Mesothelial cell of epicardium (in vitro differentiated cells): Measurements from ENCODE around the gene CHI3L1. TPM values are rescaled to one million over a fixed set of nuclear protein-coding genes. Genes with fewer than 3 reads are reported as not detected.

Source experiments
- DNase-seq, 2 experiments: peaks; one replicate each; pipeline ENCODE4 v3.0.0; 2021; ENCODE audit warnings: low spot score in 2 of 2; ENCODE audit not compliant: unreplicated experiment in 2 of 2
- H3K27ac Mint-ChIP-seq: 2 replicates; pipeline ENCODE4 v1.8.0; 2021; ENCODE audit warnings: mixed read lengths
- H3K27me3 Mint-ChIP-seq: 2 replicates; pipeline ENCODE4 v1.8.0; 2021; ENCODE audit warnings: low read depth, mixed read lengths
- H3K36me3 Mint-ChIP-seq: 2 replicates; pipeline ENCODE4 v1.8.0; 2021; ENCODE audit warnings: mixed read lengths
- H3K4me1 Mint-ChIP-seq: 2 replicates; pipeline ENCODE4 v1.8.0; 2021; ENCODE audit warnings: mixed read lengths
- H3K4me3 Mint-ChIP-seq: 2 replicates; pipeline ENCODE4 v1.8.0; 2021; ENCODE audit warnings: mild to moderate bottlenecking, moderate library complexity, mixed read lengths
- H3K9me3 Mint-ChIP-seq: 2 replicates; pipeline ENCODE4 v1.8.0; 2021; ENCODE audit warnings: mixed read lengths
- CTCF ChIP-seq: fragments of 200-600 bp; sonication (generic); IDR thresholded peaks from one replicate; pipeline ENCODE4 v1.5.0; 2021; ENCODE audit warnings: antibody characterized with exemption; ENCODE audit not compliant: unreplicated experiment
- total RNA-seq: library from RNA; stranded (reverse); gene quantifications from 3 replicates; pipeline ENCODE4 v1.2.1, GENCODE V29; 2021

The CHI3L1 gene
- total RNA-seq, 1 donor from 2014 or later, result 0.22 TPM

GRCh38 chr1:203188686-203189232 lies 2.3 kb upstream of the CHI3L1 start:
- peaks cover 25% of the 10 kb centered on the region for H3K4me1 Mint-ChIP-seq
- DNase-seq, result no peak
- H3K27ac Mint-ChIP-seq, result no peak overlapping the region
- no peaks in the 10 kb centered on the region for H3K9me3 Mint-ChIP-seq
- H3K27me3 Mint-ChIP-seq, result no peaks in the 10 kb centered on the region
- no peak overlapping the region for H3K4me3 Mint-ChIP-seq
- H3K36me3 Mint-ChIP-seq, result no peaks in the 10 kb centered on the region
- no peak for TF ChIP-seq CTCF

GRCh38 chr1:203187689-203188264 lies 1.3 kb upstream of the CHI3L1 start:
- Mint-ChIP-seq H3K4me1 (peaks cover 25% of the 10 kb centered on the region), H3K4me3 (no peak overlapping the region), H3K27me3 (no peaks in the 10 kb centered on the region), H3K27ac (peak overlapping the region; percentile 77), H3K9me3 (no peaks in the 10 kb centered on the region), H3K36me3 (no peaks in the 10 kb centered on the region)
- no peak for TF ChIP-seq CTCF
- DNase-seq, result no peak

GRCh38 chr1:203187304-203187685 lies 791 bp upstream of the CHI3L1 start:
- Mint-ChIP-seq H3K4me3 (no peak overlapping the region), H3K27me3 (no peaks in the 10 kb centered on the region), H3K9me3 (no peaks in the 10 kb centered on the region), H3K36me3 (no peaks in the 10 kb centered on the region), H3K4me1 (peaks cover 25% of the 10 kb centered on the region), H3K27ac (peak overlapping the region; percentile 77)
- no peak for TF ChIP-seq CTCF
- no peak for DNase-seq

- Mint-ChIP-seq H3K9me3 (no peaks in the 10 kb centered on the region), H3K27ac (no peak overlapping the region), H3K36me3 (no peaks in the 10 kb centered on the region), H3K27me3 (no peaks in the 10 kb centered on the region), H3K4me3 (no peak overlapping the region), H3K4me1 (peaks cover 25% of the 10 kb centered on the region)
- TF ChIP-seq CTCF, result no peak
- DNase-seq, result no peak
Observed at GRCh38 chr1:203186091-203186445, 436 bp downstream of the CHI3L1 start.

- H3K36me3 Mint-ChIP-seq, result no peaks in the 10 kb centered on the region
- no peaks in the 10 kb centered on the region for H3K9me3 Mint-ChIP-seq
- no peak overlapping the region for H3K27ac Mint-ChIP-seq
- H3K27me3 Mint-ChIP-seq, result no peaks in the 10 kb centered on the region
- TF ChIP-seq CTCF, result no peak
- H3K4me3 Mint-ChIP-seq, result no peak overlapping the region
- DNase-seq, result no peak
- H3K4me1 Mint-ChIP-seq, result peaks cover 25% of the 10 kb centered on the region
Observed at GRCh38 chr1:203185585-203185984, 919 bp downstream of the CHI3L1 start.

- no peak overlapping the region for H3K4me3 Mint-ChIP-seq
- no peaks in the 10 kb centered on the region for H3K9me3 Mint-ChIP-seq
- H3K27me3 Mint-ChIP-seq, result no peaks in the 10 kb centered on the region
- no peak overlapping the region for H3K27ac Mint-ChIP-seq
- peaks cover 25% of the 10 kb centered on the region for H3K4me1 Mint-ChIP-seq
- no peaks in the 10 kb centered on the region for H3K36me3 Mint-ChIP-seq
- TF ChIP-seq CTCF, result no peak
- no peak for DNase-seq
Observed at GRCh38 chr1:203185061-203185461, 1.4 kb downstream of the CHI3L1 start.
